DMS 273 treated with DMSO at 0.1 percent for 48 hours (cell line): ENCODE data around the gene HELQ.

ENCODE experiments used
- DNase-seq: peaks from one replicate; lab custom pipeline; 2025; lab: John Stamatoyannopoulos, UW

HELQ gene

GRCh38 chr4:83372931-83373330 is 82.7 kb downstream of the HELQ start:
- no peak for DNase-seq

- no peak for DNase-seq
Observed at GRCh38 chr4:83371936-83372335, 83.7 kb downstream of the HELQ start.

- DNase-seq: no peak
Observed at GRCh38 chr4:83371235-83371634, 84.4 kb downstream of the HELQ start.

- DNase-seq: no peak
Observed at GRCh38 chr4:83370640-83370906, 85.0 kb downstream of the HELQ start.

- DNase-seq: no peak
Observed at GRCh38 chr4:83369831-83370639, 85.6 kb downstream of the HELQ start.

- DNase-seq: no peak
Observed at GRCh38 chr4:83364312-83364711, 91.3 kb downstream of the HELQ start.

- DNase-seq: no peak
Observed at GRCh38 chr4:83362492-83363329, 92.9 kb downstream of the HELQ start.

- DNase-seq: no peak
Observed at GRCh38 chr4:83361416-83362103, 94.1 kb downstream of the HELQ start.

GRCh38 chr4:83360018-83360417 is 95.6 kb downstream of the HELQ start:
- no peak for DNase-seq

GRCh38 chr4:83358410-83358809 is 97.2 kb downstream of the HELQ start:
- no peak for DNase-seq
